ENCODE measurements around the gene SRSF9.
"Not testable (repeated sequence)": the region's sequence is repeated elsewhere in the genome, so short reads cannot be mapped to it uniquely, and the experiment has no call there.

Gene SRSF9, protein sequence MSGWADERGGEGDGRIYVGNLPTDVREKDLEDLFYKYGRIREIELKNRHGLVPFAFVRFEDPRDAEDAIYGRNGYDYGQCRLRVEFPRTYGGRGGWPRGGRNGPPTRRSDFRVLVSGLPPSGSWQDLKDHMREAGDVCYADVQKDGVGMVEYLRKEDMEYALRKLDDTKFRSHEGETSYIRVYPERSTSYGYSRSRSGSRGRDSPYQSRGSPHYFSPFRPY

DNA sequence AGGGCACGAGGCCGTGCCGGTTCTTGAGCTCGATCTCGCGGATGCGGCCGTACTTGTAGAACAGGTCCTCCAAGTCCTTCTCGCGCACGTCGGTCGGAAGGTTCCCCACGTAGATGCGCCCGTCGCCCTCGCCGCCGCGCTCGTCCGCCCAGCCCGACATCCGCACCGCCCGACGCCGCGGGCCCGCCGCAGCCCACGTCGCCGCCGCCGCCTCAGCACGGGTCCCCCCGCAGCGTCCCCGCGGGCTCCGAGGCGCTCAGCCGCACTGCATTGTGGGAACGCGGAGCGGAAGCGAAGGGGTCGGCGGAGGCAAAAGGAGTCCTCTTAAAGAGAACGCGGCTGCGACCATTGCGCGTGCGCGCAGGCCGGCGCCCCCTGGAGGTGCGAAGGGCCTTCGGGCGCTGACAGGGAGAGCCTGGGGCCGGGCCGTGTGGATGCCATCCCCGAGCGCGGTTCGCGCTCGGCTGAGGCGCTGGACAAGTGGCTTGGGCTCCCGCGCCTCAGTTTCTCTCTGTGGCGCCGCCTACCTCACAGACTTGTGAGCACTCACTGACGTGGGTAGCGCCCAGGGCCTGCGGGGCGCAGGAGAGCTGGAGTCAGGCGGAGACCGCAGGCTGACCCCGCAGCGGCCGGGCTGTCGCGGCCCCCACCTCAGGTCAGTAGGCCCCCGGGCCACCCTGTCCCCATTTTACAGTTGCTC lies at the start of gene SRSF9:
TSS of gene SRSF9 (minus strand) at position 299 of the 700 bp plus-strand sequence. CDS start at position 160, 139 bp downstream.
- Mint-ChIP-seq H3K36me3 (ENCODE audit: low read depth) (peaks cover 27% of the 10 kb centered on the region), H3K27me3 (ENCODE audit: low read depth) (no peaks in the 10 kb centered on the region), H3K9me3 (no peaks in the 10 kb centered on the region), H3K27ac (peak within 1 kb of the TSS; percentile 81), H3K4me3 (peak within 1 kb of the TSS; percentile 97), H3K4me1 (ENCODE audit: low read depth) (peaks cover 22% of the 10 kb centered on the region)
- DNase-seq (ENCODE audit: low spot score): peak; percentile 98

DNA sequence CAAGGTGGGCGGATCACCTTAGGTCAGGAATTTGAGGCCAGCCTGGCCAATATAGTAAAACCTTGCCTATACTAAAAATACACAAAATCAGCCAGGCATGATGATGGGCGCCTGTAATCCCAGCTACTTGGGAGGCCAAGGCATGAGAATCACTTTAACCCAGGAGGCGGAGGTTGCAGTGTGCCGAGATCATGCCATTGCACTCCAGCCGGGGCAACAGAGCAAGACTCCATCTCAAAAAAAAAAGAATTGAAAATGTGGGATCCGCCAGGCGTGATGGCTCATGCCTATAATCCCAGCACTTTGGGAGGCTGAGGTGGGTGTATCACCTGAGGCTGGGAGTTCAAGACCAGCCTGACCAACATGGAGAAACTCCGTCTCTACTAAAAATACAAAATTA lies 49.8 kb upstream of the SRSF9 start:
- H3K9me3 Mint-ChIP-seq, H3K27ac Mint-ChIP-seq: not testable (repeated sequence)

DNA sequence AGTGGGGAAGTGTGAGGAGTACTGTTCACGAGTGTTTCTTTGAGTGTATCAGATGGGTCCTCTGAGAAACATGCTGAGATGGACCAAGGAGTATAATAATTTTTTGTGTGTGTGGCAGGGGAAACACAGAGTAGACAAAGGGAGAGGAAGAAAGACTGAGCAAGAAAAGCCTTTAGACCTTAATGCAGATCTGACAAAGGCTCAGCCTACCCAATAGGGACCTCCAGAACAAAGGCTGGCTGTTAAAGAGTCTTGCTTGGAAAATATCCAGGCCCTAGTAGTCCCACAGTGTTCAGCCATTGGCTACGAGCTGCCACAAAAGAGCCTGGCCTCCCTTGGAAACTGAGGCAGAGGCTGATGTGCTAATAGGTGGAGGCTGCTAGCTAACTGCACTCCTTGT lies 45.9 kb upstream of the SRSF9 start:
- no peaks in the 10 kb centered on the region for H3K4me1 Mint-ChIP-seq (ENCODE audit: low read depth)
- H3K9me3 Mint-ChIP-seq: no peaks in the 10 kb centered on the region
- H3K4me3 Mint-ChIP-seq: no peak overlapping the region
- DNase-seq (ENCODE audit: low spot score): no peak
- no peaks in the 10 kb centered on the region for H3K27me3 Mint-ChIP-seq (ENCODE audit: low read depth)
- H3K27ac Mint-ChIP-seq: no peak overlapping the region
- peaks cover 11% of the 10 kb centered on the region for H3K36me3 Mint-ChIP-seq (ENCODE audit: low read depth)

More for the DNA sequence above, 49.8 kb upstream of the SRSF9 start:
- H3K27me3 Mint-ChIP-seq (ENCODE audit: low read depth); H3K4me3 Mint-ChIP-seq; H3K4me1 Mint-ChIP-seq (ENCODE audit: low read depth); H3K36me3 Mint-ChIP-seq (ENCODE audit: low read depth); DNase-seq (ENCODE audit: low spot score): not testable (repeated sequence)

DNA sequence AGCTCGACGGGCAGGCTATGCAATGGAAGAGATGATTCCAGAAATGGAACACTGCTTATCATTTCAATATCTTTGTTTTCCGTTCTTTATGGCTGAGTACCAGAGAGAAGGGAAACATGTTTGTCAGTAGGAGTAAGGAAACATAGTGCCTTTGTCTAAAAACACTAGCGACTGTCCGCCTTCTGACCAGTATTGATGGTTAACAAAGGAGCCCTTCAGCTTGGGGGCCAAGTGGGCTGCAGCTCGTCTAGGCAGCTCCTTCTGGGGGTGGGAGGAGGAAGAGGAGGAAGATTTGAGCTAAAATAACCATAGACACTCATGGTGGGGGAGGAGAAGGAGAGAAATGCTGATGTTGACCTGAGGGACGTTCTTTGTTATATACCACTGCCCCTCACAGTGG lies 44.5 kb upstream of the SRSF9 start:
- Mint-ChIP-seq H3K36me3 (ENCODE audit: low read depth) (peaks cover 16% of the 10 kb centered on the region), H3K27me3 (ENCODE audit: low read depth) (no peaks in the 10 kb centered on the region), H3K27ac (no peak overlapping the region), H3K9me3 (no peaks in the 10 kb centered on the region), H3K4me3 (no peak overlapping the region), H3K4me1 (ENCODE audit: low read depth) (no peaks in the 10 kb centered on the region)
- DNase-seq (ENCODE audit: low spot score): no peak

DNA sequence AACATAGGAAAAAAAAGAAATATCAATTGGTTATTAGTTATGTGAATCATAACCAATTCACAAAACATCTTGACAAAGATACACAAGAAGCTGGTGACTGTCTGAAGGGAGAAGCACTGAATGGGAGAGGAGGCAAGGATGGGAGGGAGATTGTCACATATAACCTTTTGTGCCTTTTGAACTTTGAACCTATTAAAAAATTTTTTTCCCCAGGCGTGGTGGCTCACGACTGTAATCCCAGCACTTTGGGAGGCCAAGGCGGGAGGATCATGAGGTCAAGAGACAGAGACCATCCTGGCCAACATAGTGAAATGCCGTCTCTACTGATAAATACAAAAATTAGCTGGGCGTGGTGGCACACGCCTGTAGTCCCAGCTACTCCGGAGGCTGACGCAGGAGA lies 39.0 kb upstream of the SRSF9 start:
- no peak overlapping the region for H3K4me3 Mint-ChIP-seq
- H3K9me3 Mint-ChIP-seq: no peaks in the 10 kb centered on the region
- no peak overlapping the region for H3K27ac Mint-ChIP-seq
- peaks cover 22% of the 10 kb centered on the region for H3K36me3 Mint-ChIP-seq (ENCODE audit: low read depth)
- H3K27me3 Mint-ChIP-seq (ENCODE audit: low read depth): no peaks in the 10 kb centered on the region
- H3K4me1 Mint-ChIP-seq (ENCODE audit: low read depth): no peaks in the 10 kb centered on the region
- DNase-seq (ENCODE audit: low spot score): no peak

DNA sequence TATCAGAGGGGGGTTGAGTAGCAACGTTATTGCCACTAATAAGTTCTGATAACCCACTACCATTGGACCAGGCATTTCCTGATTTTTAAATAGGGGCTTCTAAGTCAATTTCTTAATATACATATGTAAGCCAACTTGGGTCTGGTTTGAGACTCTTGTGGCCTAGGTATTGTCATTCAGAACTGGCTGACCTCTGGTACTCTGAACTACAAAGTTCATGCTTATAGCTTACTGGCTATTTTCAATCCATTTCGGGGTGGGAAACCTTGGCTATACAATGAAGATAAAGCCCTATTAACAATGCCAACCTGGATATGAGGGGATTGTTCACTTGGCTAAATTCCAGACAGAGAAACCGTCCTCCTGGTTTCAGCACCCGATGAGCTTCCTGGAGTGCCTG lies 35.0 kb upstream of the SRSF9 start:
- DNase-seq (ENCODE audit: low spot score): no peak
- peaks cover 26% of the 10 kb centered on the region for H3K36me3 Mint-ChIP-seq (ENCODE audit: low read depth)
- H3K27ac Mint-ChIP-seq: no peak overlapping the region

DNA sequence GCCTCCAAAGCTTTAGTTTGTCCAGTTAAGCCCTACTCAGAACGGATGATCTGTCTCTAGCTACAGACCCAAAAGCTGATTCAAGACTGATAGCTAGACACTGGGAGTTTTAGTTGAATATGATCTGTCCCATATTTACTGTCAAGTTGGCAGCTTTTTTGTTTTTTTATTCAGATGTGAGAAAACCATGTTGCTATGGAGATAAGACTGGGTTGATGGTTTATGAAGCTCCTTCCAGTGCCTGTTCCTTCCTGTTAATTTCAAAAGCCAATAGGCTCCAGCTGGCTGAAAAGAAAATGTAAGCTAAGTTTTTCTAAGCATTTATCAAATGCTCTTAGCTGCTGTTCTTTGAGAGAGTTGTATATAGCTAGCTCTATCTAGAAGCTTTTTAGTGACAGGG lies 31.0 kb upstream of the SRSF9 start:
- DNase-seq (ENCODE audit: low spot score): no peak

More for the DNA sequence above, 35.0 kb upstream of the SRSF9 start:
- Mint-ChIP-seq H3K27me3 (ENCODE audit: low read depth) (no peaks in the 10 kb centered on the region), H3K9me3 (no peaks in the 10 kb centered on the region), H3K4me1 (ENCODE audit: low read depth) (peaks cover 4% of the 10 kb centered on the region), H3K4me3 (no peak overlapping the region)

DNA sequence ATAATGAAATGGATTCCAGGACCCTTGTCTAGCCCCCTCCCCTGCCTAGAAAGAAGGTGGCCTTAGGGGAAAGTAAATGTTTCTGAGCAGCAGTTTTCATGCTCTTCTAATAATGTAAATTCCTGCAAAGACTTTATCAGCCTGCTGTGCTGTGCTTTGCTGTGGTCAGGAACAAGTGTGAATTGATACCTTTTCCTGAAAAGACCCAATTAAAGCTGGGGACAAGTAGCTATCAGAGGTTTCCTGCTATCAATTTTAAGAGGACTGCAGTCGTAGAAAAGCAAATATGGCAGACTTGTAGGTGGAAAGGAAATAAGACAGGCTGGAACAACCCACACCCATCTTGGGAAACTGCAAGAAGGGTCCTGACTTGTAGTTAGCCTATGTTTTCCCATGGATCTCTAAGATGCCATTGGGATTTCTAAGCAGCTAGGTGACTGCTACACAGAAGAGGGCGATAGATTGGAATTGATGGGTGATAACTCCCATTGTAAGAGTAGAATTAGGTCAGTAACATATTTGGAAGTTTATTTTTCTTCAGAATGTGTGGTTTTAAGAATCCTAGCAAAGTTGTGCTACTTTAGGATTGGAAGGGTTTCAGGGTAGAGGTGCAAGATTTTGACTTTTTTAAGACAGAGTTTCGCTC lies 29.4 kb upstream of the SRSF9 start:
- no peaks in the 10 kb centered on the region for H3K27me3 Mint-ChIP-seq (ENCODE audit: low read depth)

More for the DNA sequence above, 31.0 kb upstream of the SRSF9 start:
- no peaks in the 10 kb centered on the region for H3K9me3 Mint-ChIP-seq
- no peaks in the 10 kb centered on the region for H3K27me3 Mint-ChIP-seq (ENCODE audit: low read depth)
- H3K27ac Mint-ChIP-seq: peak overlapping the region; percentile 2
- H3K4me3 Mint-ChIP-seq: no peak overlapping the region
- peaks cover 23% of the 10 kb centered on the region for H3K4me1 Mint-ChIP-seq (ENCODE audit: low read depth)
- peaks cover 45% of the 10 kb centered on the region for H3K36me3 Mint-ChIP-seq (ENCODE audit: low read depth)

DNA sequence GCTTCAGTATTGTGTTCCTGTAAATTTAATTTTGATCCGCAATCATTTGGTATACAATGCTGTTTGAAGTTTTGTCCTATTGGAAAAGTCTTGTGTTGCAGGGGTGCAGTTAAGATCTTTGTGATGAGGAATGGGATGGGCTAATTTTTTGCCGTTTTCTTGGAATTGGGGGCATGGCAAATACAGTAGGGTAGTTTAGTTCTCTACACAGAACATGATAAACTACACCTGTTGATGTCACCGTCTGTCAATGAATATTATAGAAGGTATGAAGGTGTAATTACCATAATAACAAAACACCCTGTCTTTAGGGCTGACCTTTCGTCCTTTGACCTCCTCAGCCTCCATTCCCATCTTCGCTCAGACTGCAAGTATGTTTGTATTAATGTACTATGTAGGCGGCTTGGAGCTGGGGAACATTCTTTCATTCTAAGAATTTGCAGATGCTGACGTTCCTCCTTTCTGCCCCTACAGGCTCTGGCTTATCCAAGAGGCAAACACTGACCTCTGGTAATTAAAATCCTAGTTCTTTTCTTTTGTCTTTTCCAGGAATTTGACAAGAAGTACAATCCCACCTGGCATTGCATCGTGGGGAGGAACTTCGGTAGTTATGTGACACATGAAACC lies 28.1 kb upstream of the SRSF9 start:
- Mint-ChIP-seq H3K4me1 (ENCODE audit: low read depth) (peaks cover 34% of the 10 kb centered on the region), H3K27me3 (ENCODE audit: low read depth) (no peaks in the 10 kb centered on the region), H3K27ac (peak overlapping the region; percentile 38), H3K9me3 (no peaks in the 10 kb centered on the region), H3K36me3 (ENCODE audit: low read depth) (peaks cover 32% of the 10 kb centered on the region), H3K4me3 (peak overlapping the region; percentile 89)
- DNase-seq (ENCODE audit: low spot score): no peak

More for the DNA sequence above, 29.4 kb upstream of the SRSF9 start:
- no peaks in the 10 kb centered on the region for H3K9me3 Mint-ChIP-seq
- H3K4me1 Mint-ChIP-seq (ENCODE audit: low read depth): peaks cover 34% of the 10 kb centered on the region
- H3K36me3 Mint-ChIP-seq (ENCODE audit: low read depth): peaks cover 41% of the 10 kb centered on the region
- DNase-seq (ENCODE audit: low spot score): no peak
- H3K27ac Mint-ChIP-seq: no peak overlapping the region
- H3K4me3 Mint-ChIP-seq: peak overlapping the region; percentile 89

DNA sequence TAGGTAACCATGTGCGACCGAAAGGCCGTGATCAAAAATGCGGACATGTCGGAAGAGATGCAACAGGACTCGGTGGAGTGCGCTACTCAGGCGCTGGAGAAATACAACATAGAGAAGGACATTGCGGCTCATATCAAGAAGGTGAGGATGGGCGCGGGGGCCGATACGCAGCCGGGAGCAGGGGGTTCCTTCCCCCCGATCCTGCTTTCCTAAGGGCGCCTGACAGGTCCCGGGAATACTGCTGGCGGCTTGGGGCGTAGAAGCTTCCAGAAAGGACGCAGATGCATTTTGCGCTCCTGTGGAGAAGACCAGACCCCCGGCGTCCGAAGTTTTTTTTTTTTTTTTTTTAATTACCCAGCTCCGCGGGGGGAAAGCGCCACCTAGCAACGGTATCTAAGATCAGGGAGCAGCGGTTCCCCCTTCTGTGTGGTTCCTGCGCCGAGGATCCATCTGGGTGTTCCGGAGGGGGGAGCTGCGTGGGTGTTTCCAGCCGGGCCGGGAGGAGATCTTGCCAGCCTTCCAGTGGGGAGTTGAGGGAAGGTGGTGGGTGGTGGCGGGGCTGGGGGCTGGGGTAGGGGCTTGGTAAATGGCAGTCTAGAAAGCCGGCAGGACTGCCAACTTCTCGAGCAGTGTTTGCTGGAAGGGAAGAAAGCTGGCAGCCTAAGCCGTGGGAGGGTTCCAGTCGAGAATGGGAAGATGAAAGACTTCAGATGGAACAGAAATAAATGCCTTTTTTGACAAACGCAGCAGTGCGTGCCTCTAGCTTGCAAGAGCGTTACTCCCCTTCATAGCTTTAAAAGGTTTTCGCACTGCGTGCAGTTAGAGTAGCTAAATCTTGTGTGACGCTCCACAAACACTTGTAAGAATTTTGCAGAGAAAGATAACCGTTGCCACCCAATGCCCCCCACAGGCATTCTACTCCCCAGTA lies 27.1 kb upstream of the SRSF9 start:
- H3K4me1 Mint-ChIP-seq (ENCODE audit: low read depth): peaks cover 34% of the 10 kb centered on the region
- peaks cover 29% of the 10 kb centered on the region for H3K36me3 Mint-ChIP-seq (ENCODE audit: low read depth)
- peak; percentile 39 for DNase-seq (ENCODE audit: low spot score)
- H3K27me3 Mint-ChIP-seq (ENCODE audit: low read depth): no peaks in the 10 kb centered on the region
- H3K27ac Mint-ChIP-seq: peak overlapping the region; percentile 75
- no peaks in the 10 kb centered on the region for H3K9me3 Mint-ChIP-seq
- peak overlapping the region; percentile 89 for H3K4me3 Mint-ChIP-seq

DNA sequence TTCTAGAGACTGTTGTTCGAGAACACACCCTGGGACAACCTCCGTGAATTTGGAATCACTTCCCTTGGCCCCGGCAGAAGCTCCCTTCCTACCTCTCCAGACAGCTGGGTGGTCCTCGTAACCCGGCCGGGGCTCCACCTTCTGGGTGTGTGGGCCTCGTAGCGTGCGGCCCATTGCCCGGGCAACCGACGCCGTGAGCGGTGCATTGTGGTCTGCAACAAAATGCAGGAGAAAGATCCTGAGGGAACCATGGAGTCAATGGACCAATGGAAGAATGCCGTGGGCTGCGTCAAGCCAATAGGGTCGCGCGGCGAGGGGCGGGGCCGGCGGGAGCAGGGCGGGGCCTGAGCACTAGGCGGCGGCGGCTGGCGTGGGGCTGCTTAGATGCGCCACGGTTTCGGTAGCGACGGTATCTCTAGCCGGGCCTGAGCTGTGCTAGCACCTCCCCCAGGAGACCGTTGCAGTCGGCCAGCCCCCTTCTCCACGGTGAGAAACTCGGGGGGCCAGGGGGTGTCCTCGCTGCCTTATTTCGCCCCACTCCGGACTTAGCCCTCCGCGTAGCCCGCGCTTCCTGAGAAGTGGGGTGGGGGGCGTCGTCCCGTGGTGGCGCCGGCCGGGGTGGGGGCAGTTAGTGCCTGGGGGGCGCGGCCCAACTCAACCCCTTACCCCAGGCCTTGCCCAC lies 26.3 kb upstream of the SRSF9 start, which contains the start of gene DYNLL1:
TSS of gene DYNLL1 (plus strand) at position 383 of the 682 bp plus-strand sequence. CDS start 309 bp downstream, outside the sequence.
- no peaks in the 10 kb centered on the region for H3K27me3 Mint-ChIP-seq (ENCODE audit: low read depth)
- H3K36me3 Mint-ChIP-seq (ENCODE audit: low read depth): peaks cover 29% of the 10 kb centered on the region
- H3K4me1 Mint-ChIP-seq (ENCODE audit: low read depth): peaks cover 34% of the 10 kb centered on the region
- peak within 1 kb of the TSS; percentile 89 for H3K4me3 Mint-ChIP-seq
- H3K9me3 Mint-ChIP-seq: no peaks in the 10 kb centered on the region
- DNase-seq (ENCODE audit: low spot score): peak; percentile 97
- peak within 1 kb of the TSS; percentile 86 for H3K27ac Mint-ChIP-seq

DNA sequence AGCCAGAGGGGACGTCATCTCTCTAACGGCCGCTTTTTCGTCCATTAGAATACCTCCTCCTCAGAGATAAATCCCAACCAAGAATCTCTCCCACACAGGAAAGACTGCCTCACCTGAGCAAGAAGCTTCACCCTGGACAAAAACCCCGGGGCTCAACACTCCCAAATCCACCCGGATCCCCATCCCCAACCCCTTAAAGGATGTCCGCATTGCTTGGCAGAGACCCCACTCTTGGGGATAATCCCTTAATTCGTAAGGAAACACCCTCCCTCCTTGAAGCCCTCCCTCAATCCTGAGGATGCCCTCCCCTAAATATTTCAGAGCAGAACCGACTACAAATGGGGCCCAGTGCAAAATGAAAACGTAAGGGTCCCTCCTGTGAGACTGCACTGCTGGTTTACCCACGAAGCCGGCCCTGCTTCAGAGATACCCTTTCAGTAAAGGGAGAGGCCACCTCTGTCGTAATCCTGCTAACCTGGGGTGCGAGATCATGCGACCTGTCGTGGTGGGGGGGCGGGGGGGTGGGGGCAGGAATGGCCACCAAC lies 25.7 kb upstream of the SRSF9 start:
- DNase-seq (ENCODE audit: low spot score): no peak
- no peaks in the 10 kb centered on the region for H3K9me3 Mint-ChIP-seq
- peak overlapping the region; percentile 86 for H3K27ac Mint-ChIP-seq
- peaks cover 30% of the 10 kb centered on the region for H3K4me1 Mint-ChIP-seq (ENCODE audit: low read depth)
- H3K27me3 Mint-ChIP-seq (ENCODE audit: low read depth): no peaks in the 10 kb centered on the region
- H3K4me3 Mint-ChIP-seq: peak overlapping the region; percentile 89
- peaks cover 29% of the 10 kb centered on the region for H3K36me3 Mint-ChIP-seq (ENCODE audit: low read depth)
